Large intestine (tissue), 3 donors: ENCODE results near the gene SSR2. TPM values are rescaled to one million over a fixed set of nuclear protein-coding genes. Genes with fewer than 3 reads are reported as not detected.

Experiments
- DNase-seq, 2 donors: peaks; one replicate each; pipeline versions ENCODE4 v3.0.0 to v3.0.0-alpha.2; 2013
- H3K27ac ChIP-seq: one replicate; pipeline ENCODE4 v1.5.1; 2013; ENCODE audit warnings: low read length
- H3K27me3 ChIP-seq: 2 replicates; pipeline ENCODE4 v1.6.1; 2013; ENCODE audit warnings: low read length; ENCODE audit not compliant: control insufficient read depth, insufficient read depth
- H3K36me3 ChIP-seq: 2 replicates; pipeline ENCODE4 v1.6.1; 2013; ENCODE audit warnings: low read length; ENCODE audit not compliant: control insufficient read depth, insufficient read depth
- H3K4me1 ChIP-seq: one replicate; pipeline ENCODE4 v1.6.1; 2013; ENCODE audit warnings: low read length; ENCODE audit not compliant: control insufficient read depth, insufficient read depth
- H3K4me3 ChIP-seq: one replicate; pipeline ENCODE4 v1.5.1; 2013; ENCODE audit warnings: low read length
- H3K9me3 ChIP-seq: one replicate; pipeline ENCODE4 v1.6.1; 2013; ENCODE audit warnings: mild to moderate bottlenecking, low read depth, low read length, moderate library complexity; ENCODE audit not compliant: control insufficient read depth
- WGBS: methylation state at CpG from one replicate; pipeline ENCODE4 v1.1.5; 2013; ENCODE audit warnings: low lambda C conversion rate; ENCODE audit not compliant: insufficient coverage; 5-methylcytosine and 5-hydroxymethylcytosine counted together
- polyA plus RNA-seq: library from polyadenylated mRNA; unstranded; fragments of 120-200 nt; gene quantifications from one replicate; pipeline ENCODE4 v1.2.1, GENCODE V29; 2013

Gene SSR2
- polyA plus RNA-seq, 1 donor: 281 TPM

GRCh38 chr1:155966135-155966534, 54.6 kb downstream of the SSR2 start:
- H3K27ac ChIP-seq: no peak overlapping the region
- no CpG with 5 or more reads among the region's 9 CpGs for WGBS
- peaks cover 20% of the 10 kb centered on the region for H3K4me1 ChIP-seq
- peaks cover 86% of the 10 kb centered on the region for H3K36me3 ChIP-seq
- DNase-seq: no peak
- no peaks in the 10 kb centered on the region for H3K9me3 ChIP-seq
- no peak overlapping the region for H3K4me3 ChIP-seq
- no peaks in the 10 kb centered on the region for H3K27me3 ChIP-seq

GRCh38 chr1:155964193-155964592, 56.6 kb downstream of the SSR2 start:
- H3K36me3 ChIP-seq: peaks cover 87% of the 10 kb centered on the region
- H3K27ac ChIP-seq: no peak overlapping the region
- H3K4me1 ChIP-seq: peaks cover 14% of the 10 kb centered on the region
- no peaks in the 10 kb centered on the region for H3K27me3 ChIP-seq
- H3K9me3 ChIP-seq: no peaks in the 10 kb centered on the region
- H3K4me3 ChIP-seq: no peak overlapping the region
- no peak for DNase-seq
- WGBS: 100% methylated on average over 1 of the region's 7 CpGs

GRCh38 chr1:155962599-155963211, 58.0 kb downstream of the SSR2 start:
- WGBS: no CpG with 5 or more reads among the region's 18 CpGs
- Histone ChIP-seq H3K27me3 (no peaks in the 10 kb centered on the region), H3K9me3 (no peaks in the 10 kb centered on the region), H3K27ac (no peak overlapping the region), H3K36me3 (peaks cover 86% of the 10 kb centered on the region), H3K4me1 (peaks cover 8% of the 10 kb centered on the region), H3K4me3 (no peak overlapping the region)
- DNase-seq: no peak

GRCh38 chr1:155961937-155962336, 58.8 kb downstream of the SSR2 start:
- no peak for DNase-seq
- Histone ChIP-seq H3K4me1 (peaks cover 2% of the 10 kb centered on the region), H3K4me3 (no peak overlapping the region), H3K9me3 (no peaks in the 10 kb centered on the region), H3K27me3 (no peaks in the 10 kb centered on the region), H3K27ac (no peak overlapping the region), H3K36me3 (peaks cover 83% of the 10 kb centered on the region)
- WGBS: no CpG with 5 or more reads among the region's 14 CpGs

GRCh38 chr1:155960081-155960745, 60.5 kb downstream of the SSR2 start:
- H3K27ac ChIP-seq: no peak overlapping the region

More at GRCh38 chr1:155960081-155960745, 60.5 kb downstream of the SSR2 start:
- no peak overlapping the region for H3K4me3 ChIP-seq
- H3K36me3 ChIP-seq: peaks cover 79% of the 10 kb centered on the region
- H3K4me1 ChIP-seq: no peaks in the 10 kb centered on the region
- no CpG with 5 or more reads among the region's 3 CpGs for WGBS
- no peaks in the 10 kb centered on the region for H3K9me3 ChIP-seq
- no peak for DNase-seq
- H3K27me3 ChIP-seq: no peaks in the 10 kb centered on the region

Other genes with a start within 250 kb of the SSR2 start
- gene GON4L, start 163.7 kb downstream of the SSR2 start, polyA plus RNA-seq: 51.0 TPM
- gene SYT11, start 161.4 kb downstream of the SSR2 start, polyA plus RNA-seq: 19.0 TPM
- 57.1 TPM for gene RIT1, start 109.6 kb downstream of the SSR2 start, polyA plus RNA-seq
- 75.2 TPM for gene KHDC4, start 86.5 kb downstream of the SSR2 start, polyA plus RNA-seq
- gene RXFP4, start 79.3 kb downstream of the SSR2 start, polyA plus RNA-seq: 0.34 TPM
- 51.2 TPM for gene ARHGEF2, start 42.4 kb downstream of the SSR2 start, polyA plus RNA-seq
- gene UBQLN4, start 32.8 kb upstream of the SSR2 start, polyA plus RNA-seq: 43.9 TPM
- gene LAMTOR2, start 33.8 kb upstream of the SSR2 start, polyA plus RNA-seq: 64.0 TPM
- gene RAB25, start 40.2 kb upstream of the SSR2 start, polyA plus RNA-seq: 174 TPM
- 8.4 TPM for gene MEX3A, start 61.5 kb upstream of the SSR2 start, polyA plus RNA-seq
- gene LMNA, start 93.8 kb upstream of the SSR2 start, polyA plus RNA-seq: 138 TPM
- gene SEMA4A, start 132.6 kb upstream of the SSR2 start, polyA plus RNA-seq: 6.4 TPM
- gene SLC25A44, start 173.2 kb upstream of the SSR2 start, polyA plus RNA-seq: 35.4 TPM
- 63.4 TPM for gene PMF1, start 192.1 kb upstream of the SSR2 start, polyA plus RNA-seq
- gene BGLAP, start 221.2 kb upstream of the SSR2 start, polyA plus RNA-seq: 5.8 TPM
- 12.9 TPM for gene PAQR6, start 227.1 kb upstream of the SSR2 start, polyA plus RNA-seq